IPS DF 6.9 (cell line): ENCODE measurements around the gene ZNF611.
"Not testable (repeated sequence)": the region's sequence is repeated elsewhere in the genome, so short reads cannot be mapped to it uniquely, and the experiment has no call there.

Experiments used
- DNase-seq: peaks from one replicate; pipeline ENCODE4 v3.0.0-alpha.2; 2013; ENCODE audit warnings: low read depth, low spot score
- H3K27ac ChIP-seq: one replicate; pipeline ENCODE4 v1.5.1; 2013; ENCODE audit warnings: low read length, control low read depth
- H3K27me3 ChIP-seq: 2 replicates; pipeline ENCODE4 v1.6.1; 2013; ENCODE audit warnings: mild to moderate bottlenecking, low read length; ENCODE audit not compliant: control insufficient read depth, insufficient read depth
- H3K36me3 ChIP-seq: 2 replicates; pipeline ENCODE4 v1.6.1; 2013; ENCODE audit warnings: low read length; ENCODE audit not compliant: control insufficient read depth, insufficient read depth
- H3K4me1 ChIP-seq: 2 replicates; pipeline ENCODE4 v1.6.1; 2013; ENCODE audit warnings: low read length; ENCODE audit not compliant: control insufficient read depth, insufficient read depth
- H3K4me3 ChIP-seq: 2 replicates; pipeline ENCODE4 v1.5.1; 2013; ENCODE audit warnings: mild to moderate bottlenecking, low read length
- H3K9me3 ChIP-seq: 2 replicates; pipeline ENCODE4 v1.6.1; 2013; ENCODE audit warnings: low read length, inconsistent platforms; ENCODE audit not compliant: control insufficient read depth, insufficient read depth
- WGBS: extraction: QIAGEN DNeasy Blood & Tissue Kit; methylation state at CpG from one replicate; pipeline ENCODE4 v1.1.7; 2013; ENCODE audit warnings: mixed read lengths, missing lambda C conversion rate; ENCODE audit not compliant: insufficient read length, insufficient coverage; 5-methylcytosine and 5-hydroxymethylcytosine counted together

ZNF611 gene

GRCh38 chr19:52734893-52735661 lies at the start of gene ZNF611:
TSS of gene ZNF611 (minus strand) at chr19:52735044. CDS start at chr19:52715894, 19,150 bp downstream.
- Histone ChIP-seq H3K27me3 (no peaks in the 10 kb centered on the region), H3K4me1 (0 out of 2 replicates have a peak, but pooled peaks cover 1% of the 10 kb centered on the region), H3K9me3 (no peaks in the 10 kb centered on the region), H3K4me3 (peak within 1 kb of the TSS; percentile 93), H3K27ac (no peak within 1 kb of the TSS), H3K36me3 (no peaks in the 10 kb centered on the region)
- DNase-seq, result peak; percentile 79
- WGBS, result no CpG with 5 or more reads among the region's 38 CpGs

DNA sequence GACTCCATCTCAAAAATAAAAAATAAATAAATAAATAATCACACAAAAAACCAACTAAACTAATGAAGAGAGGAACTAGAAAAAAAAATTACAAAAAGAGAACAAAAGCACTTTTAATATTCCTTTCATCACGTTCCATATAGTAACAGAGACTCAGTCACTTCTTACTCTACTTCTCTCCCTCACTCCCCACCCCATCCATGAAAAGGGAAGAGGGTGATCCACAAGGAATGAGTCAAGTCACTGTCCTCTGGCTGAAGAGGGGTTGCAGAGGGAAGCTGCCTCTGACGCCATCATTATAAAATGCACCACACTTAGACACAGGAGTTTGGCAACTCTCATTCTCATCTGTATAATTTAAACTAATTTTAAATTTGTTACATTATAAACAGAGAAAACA lies 48.0 kb upstream of the ZNF611 start:
- H3K27me3 ChIP-seq, H3K9me3 ChIP-seq, H3K4me3 ChIP-seq, H3K4me1 ChIP-seq, H3K27ac ChIP-seq, H3K36me3 ChIP-seq, DNase-seq: not testable (repeated sequence)
- WGBS, result no CpG with 5 or more reads among the region's 2 CpGs

- no peaks in the 10 kb centered on the region for H3K36me3 ChIP-seq
Observed at GRCh38 chr19:52778811-52779210, 44.0 kb upstream of the ZNF611 start.

GRCh38 chr19:52756447-52756846 lies 21.6 kb upstream of the ZNF611 start:
- H3K27ac ChIP-seq, H3K4me1 ChIP-seq, DNase-seq, H3K27me3 ChIP-seq, H3K9me3 ChIP-seq, H3K36me3 ChIP-seq, H3K4me3 ChIP-seq: not testable (repeated sequence)
- no CpG with 5 or more reads among the region's 2 CpGs for WGBS

More at GRCh38 chr19:52778811-52779210, 44.0 kb upstream of the ZNF611 start:
- Histone ChIP-seq H3K9me3 (no peaks in the 10 kb centered on the region), H3K27ac (no peak overlapping the region), H3K4me3 (no peak overlapping the region), H3K27me3 (no peaks in the 10 kb centered on the region), H3K4me1 (no peaks in the 10 kb centered on the region)
- no peak for DNase-seq
- no CpG with 5 or more reads among the region's 3 CpGs for WGBS

- WGBS, result no CpG with 5 or more reads among the region's 4 CpGs
- Histone ChIP-seq H3K4me1 (no peaks in the 10 kb centered on the region), H3K4me3 (no peak overlapping the region), H3K27ac (no peak overlapping the region), H3K27me3 (no peaks in the 10 kb centered on the region; the same call in 1 of the 2 replicates), H3K36me3 (no peaks in the 10 kb centered on the region), H3K9me3 (no peaks in the 10 kb centered on the region)
- DNase-seq, result no peak
Observed at GRCh38 chr19:52749780-52750179, 14.9 kb upstream of the ZNF611 start.

- no CpG with 5 or more reads among the region's 8 CpGs for WGBS
- Histone ChIP-seq H3K27me3 (no peaks in the 10 kb centered on the region; the same call in 1 of the 2 replicates), H3K9me3 (no peaks in the 10 kb centered on the region), H3K36me3 (no peaks in the 10 kb centered on the region), H3K27ac (no peak overlapping the region), H3K4me3 (peak overlapping the region; percentile 29; the same call in 1 of the 2 replicates), H3K4me1 (no peaks in the 10 kb centered on the region)
- DNase-seq, result no peak
Observed at GRCh38 chr19:52748336-52748950, 13.6 kb upstream of the ZNF611 start.

DNA sequence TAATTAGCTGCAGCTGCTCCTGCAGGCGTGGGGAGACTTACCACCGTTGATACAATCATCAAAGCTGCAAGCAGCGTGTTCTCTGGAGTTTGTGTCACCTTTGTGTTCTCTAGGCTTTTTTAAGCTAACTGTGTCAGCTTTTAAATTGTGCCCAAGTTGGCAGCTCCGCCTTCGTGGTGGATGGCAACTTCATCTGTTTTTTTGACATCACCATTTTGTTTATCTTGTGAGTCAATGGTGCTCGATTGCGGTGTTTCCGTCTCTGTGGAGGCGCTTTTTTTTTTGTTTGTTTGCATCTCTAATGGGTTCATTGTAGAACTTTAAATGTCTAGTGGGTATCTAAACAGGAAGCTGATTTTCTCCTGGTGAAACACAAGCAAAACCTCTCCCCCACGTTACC lies 11.1 kb upstream of the ZNF611 start:
- WGBS, result no CpG with 5 or more reads among the region's 10 CpGs
- DNase-seq, H3K9me3 ChIP-seq, H3K27ac ChIP-seq, H3K4me3 ChIP-seq, H3K27me3 ChIP-seq, H3K36me3 ChIP-seq, H3K4me1 ChIP-seq: not testable (repeated sequence)

DNA sequence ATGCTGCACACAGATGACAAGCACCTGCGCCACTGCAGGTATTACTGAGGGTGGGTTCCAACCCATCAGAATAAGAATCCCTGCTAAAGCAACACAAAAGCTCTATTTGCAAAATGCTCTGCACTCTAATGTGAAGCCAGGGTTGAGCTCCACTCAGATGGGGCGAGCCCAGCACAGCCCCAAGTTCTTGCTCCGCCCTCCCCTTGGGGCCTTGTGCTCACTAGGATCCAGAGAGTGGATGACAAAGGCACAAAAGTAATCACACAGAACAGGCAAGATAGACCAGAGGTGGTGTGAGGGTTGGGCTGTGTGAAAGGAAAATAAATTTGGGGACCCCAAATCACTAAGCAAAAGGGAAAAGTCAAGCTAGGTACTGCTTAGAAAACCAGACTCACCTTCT lies 8.2 kb upstream of the ZNF611 start:
- no peaks in the 10 kb centered on the region for H3K36me3 ChIP-seq
- no peak overlapping the region for H3K27ac ChIP-seq
- H3K9me3 ChIP-seq, result no peaks in the 10 kb centered on the region
- DNase-seq, result no peak
- 0 out of 2 replicates have a peak, but pooled peaks cover 1% of the 10 kb centered on the region for H3K4me1 ChIP-seq
- WGBS, result no CpG with 5 or more reads among the region's 3 CpGs
- H3K4me3 ChIP-seq, result no peak overlapping the region
- no peaks in the 10 kb centered on the region for H3K27me3 ChIP-seq

- Histone ChIP-seq H3K4me1 (0 out of 2 replicates have a peak, but pooled peaks cover 1% of the 10 kb centered on the region), H3K27me3 (no peaks in the 10 kb centered on the region), H3K27ac (no peak overlapping the region), H3K4me3 (no peak overlapping the region), H3K36me3 (no peaks in the 10 kb centered on the region), H3K9me3 (no peaks in the 10 kb centered on the region)
- DNase-seq, result no peak
- no CpG with 5 or more reads among the region's 3 CpGs for WGBS
Observed at GRCh38 chr19:52742516-52742915, 7.7 kb upstream of the ZNF611 start.

DNA sequence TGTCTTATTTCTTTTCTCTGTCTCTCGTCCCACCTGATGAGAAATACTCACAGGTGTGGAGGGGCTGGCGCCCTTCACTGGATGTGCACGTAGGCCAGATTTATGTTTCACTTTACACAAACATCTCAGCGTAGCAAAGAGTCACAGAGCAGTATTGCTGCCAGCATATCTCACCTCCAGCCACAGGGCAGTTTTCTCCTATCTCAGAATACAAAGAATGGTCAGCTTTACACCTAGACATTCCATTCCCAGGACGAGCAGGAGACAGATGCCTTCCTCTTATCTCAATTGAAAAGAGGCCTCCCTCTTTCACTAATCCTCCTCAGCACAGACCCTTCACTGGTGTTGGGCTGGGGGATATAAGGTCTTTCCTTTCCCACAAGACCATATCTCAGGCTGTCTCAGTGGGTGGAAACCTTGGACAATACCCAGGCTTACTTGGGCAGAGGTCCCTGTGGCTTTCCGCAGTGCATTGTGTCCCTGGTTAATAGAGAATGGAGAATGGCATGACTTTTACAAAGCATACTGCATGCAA lies 7.2 kb upstream of the ZNF611 start:
- no peak for DNase-seq
- no CpG with 5 or more reads among the region's 6 CpGs for WGBS
- Histone ChIP-seq H3K4me3 (no peak overlapping the region), H3K4me1 (0 out of 2 replicates have a peak, but pooled peaks cover 1% of the 10 kb centered on the region), H3K27ac (no peak overlapping the region), H3K27me3 (no peaks in the 10 kb centered on the region), H3K36me3 (no peaks in the 10 kb centered on the region), H3K9me3 (no peaks in the 10 kb centered on the region)
